HG02981 (cell line): Measurements from ENCODE around the gene SFT2D1.
A peak's percentile ranks its signal among the peaks of the same experiment; 100 is the strongest.

ENCODE experiments used
- ATAC-seq: cut with Tn5 transposase; IDR thresholded peaks from one replicate; pipeline ENCODE4 v1.9.1; 2021; ENCODE audit warnings: mild to moderate bottlenecking, moderate library complexity; ENCODE audit not compliant: unreplicated experiment

The SFT2D1 gene

GRCh38 chr6:166335378-166336302, 6.7 kb downstream of the SFT2D1 start:
- peak; percentile 58 for ATAC-seq

GRCh38 chr6:166334878-166335277, 7.5 kb downstream of the SFT2D1 start:
- ATAC-seq: no peak

GRCh38 chr6:166333172-166333995, 9.0 kb downstream of the SFT2D1 start:
- ATAC-seq: peak; percentile 57

GRCh38 chr6:166331503-166332415, 10.6 kb downstream of the SFT2D1 start:
- no peak for ATAC-seq

- no peak for ATAC-seq
Measured at GRCh38 chr6:166330612-166331011, 11.7 kb downstream of the SFT2D1 start.

GRCh38 chr6:166325383-166326042, 16.8 kb downstream of the SFT2D1 start:
- no peak for ATAC-seq

GRCh38 chr6:166323395-166323794, 18.9 kb downstream of the SFT2D1 start:
- no peak for ATAC-seq

GRCh38 chr6:166318649-166319600, 23.4 kb downstream of the SFT2D1 start:
- no peak for ATAC-seq

- ATAC-seq: no peak
Measured at GRCh38 chr6:166318227-166318626, 24.1 kb downstream of the SFT2D1 start.

- ATAC-seq: no peak
Measured at GRCh38 chr6:166317261-166318212, 24.8 kb downstream of the SFT2D1 start.

GRCh38 chr6:166315436-166315835, 26.9 kb downstream of the SFT2D1 start:
- ATAC-seq: no peak

- no peak for ATAC-seq
Measured at GRCh38 chr6:166314454-166314853, 27.9 kb downstream of the SFT2D1 start.

- peak; percentile 72 for ATAC-seq
Measured at GRCh38 chr6:166313255-166314070, 28.9 kb downstream of the SFT2D1 start.

GRCh38 chr6:166312832-166313231, 29.5 kb downstream of the SFT2D1 start:
- ATAC-seq: no peak

- ATAC-seq: no peak
Measured at GRCh38 chr6:166310634-166311033, 31.7 kb downstream of the SFT2D1 start.

- ATAC-seq: no peak
Measured at GRCh38 chr6:166309977-166310376, 32.4 kb downstream of the SFT2D1 start.
